NOMO-1 treated with DMSO at 0.1 percent for 48 hours (cell line): ENCODE data around the gene CUL5.

ENCODE experiments used
- DNase-seq: peaks from one replicate; lab custom pipeline; 2025; ENCODE audit not compliant: unreplicated experiment; lab: John Stamatoyannopoulos, UW

CUL5 gene

DNA sequence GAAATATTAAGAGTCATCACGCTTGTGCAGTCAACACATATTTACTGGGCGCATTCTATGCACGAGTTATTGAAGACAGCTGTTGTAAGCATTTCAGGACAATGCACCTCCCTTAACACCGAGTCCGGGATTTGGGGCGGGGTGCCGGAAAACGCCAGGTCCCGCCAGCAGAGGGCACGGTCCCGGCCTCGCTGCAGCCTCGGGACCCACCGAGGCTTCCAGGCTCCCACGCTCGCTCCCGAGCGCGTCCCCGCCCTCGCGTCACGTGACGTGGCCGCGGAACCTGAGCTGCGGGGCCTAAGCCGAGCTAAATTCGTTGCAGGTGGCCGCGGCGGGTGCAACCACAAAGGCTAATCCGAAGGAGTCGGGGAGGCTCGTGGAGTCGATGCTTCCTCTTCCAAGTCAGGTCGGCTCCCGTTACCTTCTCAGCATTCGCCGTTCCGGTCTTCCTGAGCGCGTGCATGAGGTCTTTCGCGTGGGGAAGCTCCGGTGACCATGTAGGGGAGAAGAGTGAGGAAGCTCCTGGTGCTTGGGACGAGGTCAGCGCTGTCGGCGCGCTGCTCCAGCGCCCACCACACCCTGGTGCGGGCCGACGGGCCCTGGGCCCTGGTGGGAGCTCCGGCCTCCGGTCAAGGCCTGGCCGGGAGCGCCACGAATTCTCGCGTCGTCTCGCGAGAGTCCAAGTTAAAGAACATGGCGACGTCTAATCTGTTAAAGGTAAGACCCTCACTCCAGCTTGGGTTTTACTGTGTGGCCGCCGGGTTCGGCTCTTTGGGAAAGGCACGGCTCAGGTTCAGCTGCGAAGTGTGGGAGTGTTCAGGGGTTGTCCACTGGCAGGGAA lies at the start of gene CUL5:
Gene CUL5 (plus strand): TSS at position 243 of the 841 bp plus-strand sequence. CDS start 451 bp downstream, at position 694.
- DNase-seq = peak; percentile 75

DNA sequence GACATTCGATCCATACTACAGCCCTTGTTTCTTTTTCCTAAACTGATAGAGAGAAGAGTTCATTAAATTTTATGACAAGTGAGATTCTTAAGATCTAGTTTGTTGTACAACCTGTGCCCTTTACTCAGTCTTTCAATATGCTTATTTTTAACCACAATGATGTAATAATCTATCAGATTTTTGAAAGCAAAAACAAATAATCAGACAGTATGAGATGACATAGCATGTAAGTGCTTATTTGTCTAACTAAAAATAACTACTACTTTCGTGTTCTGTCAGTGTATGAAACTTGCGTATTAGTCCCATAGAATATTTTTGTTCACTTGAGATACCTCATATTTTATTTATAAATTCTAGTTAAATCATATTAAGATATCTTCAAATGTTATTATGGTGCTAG lies 47.2 kb upstream of the CUL5 start:
- DNase-seq = no peak

DNA sequence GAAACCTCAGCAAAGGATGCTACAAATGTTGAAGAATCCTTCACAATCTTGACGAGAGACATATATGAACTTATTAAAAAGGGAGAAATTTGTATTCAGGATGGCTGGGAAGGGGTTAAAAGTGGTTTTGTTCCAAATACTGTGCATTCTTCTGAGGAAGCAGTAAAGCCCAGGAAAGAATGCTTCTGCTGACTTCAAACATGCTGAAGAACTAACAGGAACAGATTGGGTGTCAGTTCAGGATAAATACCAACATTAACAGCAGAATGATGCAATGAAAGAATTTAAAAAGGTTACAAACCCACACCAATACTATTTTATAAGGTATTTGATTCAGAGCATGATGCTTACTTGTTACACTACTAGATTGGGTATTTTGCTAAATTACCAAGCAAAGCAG lies 46.5 kb upstream of the CUL5 start:
- DNase-seq = no peak

DNA sequence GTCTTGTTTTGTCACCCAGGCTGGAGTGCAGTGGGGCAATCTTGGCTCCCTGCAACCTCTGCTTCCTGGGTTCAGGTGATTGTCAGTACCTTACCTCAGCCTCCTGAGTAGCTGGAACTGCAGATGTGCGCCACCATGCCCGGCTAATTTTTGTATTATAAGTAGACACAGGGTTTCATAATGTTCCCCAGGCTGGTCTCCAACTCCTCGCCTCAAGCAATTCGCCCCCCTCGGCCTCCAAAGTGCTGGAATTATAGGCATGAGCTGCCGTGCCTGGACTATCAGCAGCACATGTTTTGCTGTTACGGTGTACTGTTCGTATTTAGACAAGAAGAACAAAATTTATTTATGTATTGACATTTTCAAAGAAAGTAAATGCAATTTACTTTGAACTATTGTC lies 45.6 kb upstream of the CUL5 start:
- DNase-seq = no peak

DNA sequence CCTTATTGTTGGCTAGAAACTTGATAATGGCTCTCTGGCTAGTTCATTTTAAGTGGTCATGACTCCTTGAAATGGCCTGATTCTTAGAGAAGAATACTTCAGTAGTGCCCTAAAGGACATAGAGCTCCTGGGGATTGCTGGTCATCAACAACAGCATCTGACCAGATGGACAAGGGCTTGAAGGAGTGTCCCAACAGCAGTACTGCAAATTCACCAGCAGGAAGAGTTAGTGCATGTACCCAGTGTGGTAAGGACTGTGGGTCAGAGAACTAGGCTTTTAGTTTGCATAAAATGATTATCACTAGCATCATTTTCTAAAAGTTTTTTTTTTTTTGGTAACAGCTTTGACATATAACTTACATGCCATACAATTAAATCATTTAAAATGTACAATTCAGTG lies 39.5 kb upstream of the CUL5 start:
- DNase-seq = no peak

DNA sequence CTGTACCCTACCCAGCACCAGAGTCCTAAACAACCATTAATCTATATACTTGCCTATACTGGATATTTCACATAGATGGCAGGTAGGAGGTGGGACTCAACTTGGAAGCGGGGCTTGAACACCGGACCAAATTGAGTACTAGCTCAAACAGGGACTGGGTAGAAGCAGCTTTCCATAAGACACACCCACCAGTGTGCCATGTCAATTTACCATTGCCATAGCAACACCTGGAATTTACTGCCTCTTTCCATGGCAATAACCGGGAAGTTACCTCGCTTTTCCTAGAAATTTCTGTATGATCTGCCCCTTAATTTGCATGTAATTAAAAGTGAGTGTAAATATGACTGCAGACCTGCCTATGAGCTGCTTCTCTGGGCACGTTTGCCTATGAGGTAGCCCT lies 38.6 kb upstream of the CUL5 start:
- DNase-seq = no peak

DNA sequence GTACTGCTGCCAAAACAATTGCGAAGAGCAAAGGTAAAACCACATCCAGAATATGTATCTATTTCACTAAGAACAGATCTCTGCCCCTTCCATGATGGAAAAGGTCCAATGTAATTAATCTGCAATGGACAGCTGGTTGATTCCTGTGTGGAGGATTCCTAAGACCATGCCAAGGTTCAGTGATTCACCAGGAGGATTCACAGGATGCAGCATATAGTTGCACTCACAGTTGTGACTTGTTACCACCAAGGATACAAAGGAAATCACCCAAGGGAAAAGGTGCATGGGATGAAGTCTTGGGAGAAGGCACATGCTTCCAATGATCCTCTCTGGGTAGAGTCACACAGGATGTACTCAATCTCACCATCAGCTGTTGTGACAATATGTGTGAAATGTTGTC lies 35.1 kb upstream of the CUL5 start:
- DNase-seq = no peak

DNA sequence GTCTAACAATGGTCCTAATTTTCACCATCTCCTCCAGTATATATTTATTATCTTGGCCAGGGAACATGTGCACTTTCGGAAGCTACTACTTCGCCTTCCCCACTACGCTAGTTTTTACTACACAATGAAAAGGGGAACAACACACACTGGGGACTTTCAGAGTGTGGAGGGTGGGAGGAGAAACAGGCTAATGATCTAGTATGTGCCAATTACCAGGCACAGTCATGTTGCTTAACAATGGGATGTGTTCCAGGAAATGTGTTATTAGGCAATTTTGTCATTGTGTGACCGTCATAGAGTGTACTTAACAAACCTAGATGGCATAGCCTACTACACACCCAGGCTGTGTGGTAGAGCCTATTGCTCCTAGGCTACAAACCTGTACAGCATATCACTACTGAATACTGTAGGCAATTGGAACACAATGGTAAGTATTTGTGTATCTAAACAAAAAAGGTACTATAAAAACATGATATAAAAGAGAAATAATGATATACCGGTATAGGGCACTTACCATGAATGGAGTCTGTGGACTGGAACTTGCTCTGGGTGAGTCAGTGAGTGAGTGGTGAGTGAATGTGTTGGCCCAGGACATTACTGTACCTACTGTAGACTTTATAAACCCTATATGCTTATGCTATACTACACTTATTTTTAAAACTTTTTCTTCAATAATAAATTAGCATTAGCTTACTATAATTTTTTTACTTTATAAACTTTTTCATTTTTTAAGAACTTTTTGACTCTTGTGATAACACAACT lies 20.1 kb upstream of the CUL5 start:
- peak; percentile 90 for DNase-seq

DNA sequence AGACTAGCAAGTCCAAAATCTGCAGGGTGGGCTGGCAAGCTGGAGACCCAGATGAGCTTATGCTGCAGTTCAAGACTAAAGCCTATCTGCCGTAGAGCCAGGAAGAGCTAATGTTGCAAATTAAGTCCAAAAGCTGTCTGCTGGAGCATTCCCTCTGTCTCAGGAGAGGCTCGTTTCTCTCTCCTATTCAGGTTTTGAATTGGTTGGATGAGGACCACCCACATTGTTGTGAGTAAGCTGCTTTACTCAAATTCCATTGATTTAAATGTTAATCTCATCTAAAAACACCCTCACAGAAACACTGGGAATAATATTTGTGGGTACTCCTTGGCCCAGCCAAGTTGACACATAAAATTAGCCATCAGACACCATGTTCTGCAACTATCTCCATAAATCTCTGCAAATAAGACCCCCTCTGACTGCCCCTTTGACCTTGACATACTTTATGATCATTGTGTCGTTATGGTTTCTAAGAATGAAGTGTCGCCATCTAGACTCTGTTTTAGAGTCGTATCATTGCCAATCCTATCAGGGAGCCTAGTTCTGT lies 16.8 kb upstream of the CUL5 start:
- no peak for DNase-seq

DNA sequence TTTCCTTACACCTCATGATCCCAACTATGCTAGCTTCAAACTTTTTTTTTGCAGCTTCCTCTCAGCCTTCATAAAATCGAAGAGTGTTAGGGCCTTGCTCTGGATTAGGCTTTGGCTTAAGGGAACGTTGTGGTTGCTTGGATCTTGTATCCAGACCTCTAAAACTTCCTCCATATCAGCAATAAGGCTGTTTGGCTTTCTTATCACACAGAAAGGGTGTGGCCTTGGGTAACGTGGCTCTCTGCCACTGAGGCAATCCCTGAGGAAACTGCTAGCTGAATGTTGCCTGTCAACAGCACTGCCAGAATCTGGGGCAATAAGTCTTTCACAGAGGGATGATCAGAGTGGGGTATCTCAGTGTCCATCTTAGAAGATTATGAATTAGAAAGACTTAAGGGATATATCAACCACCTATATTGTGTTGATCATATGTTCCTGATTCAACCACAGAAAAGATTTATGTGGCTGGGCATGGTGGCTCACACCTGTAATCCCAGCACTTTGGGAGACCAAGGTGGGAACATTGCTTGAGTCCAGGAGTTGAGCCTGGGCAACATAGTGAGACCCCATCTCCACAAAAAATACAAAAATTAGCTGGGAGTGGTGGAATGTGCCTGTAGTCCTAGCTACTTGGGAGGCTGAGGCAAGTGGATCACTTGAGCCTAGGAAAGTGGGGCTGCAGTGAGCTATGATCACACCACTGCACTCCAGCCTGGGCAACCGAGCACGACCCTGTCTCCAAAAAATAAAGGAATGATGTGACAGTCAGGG lies 12.5 kb upstream of the CUL5 start:
- no peak for DNase-seq

DNA sequence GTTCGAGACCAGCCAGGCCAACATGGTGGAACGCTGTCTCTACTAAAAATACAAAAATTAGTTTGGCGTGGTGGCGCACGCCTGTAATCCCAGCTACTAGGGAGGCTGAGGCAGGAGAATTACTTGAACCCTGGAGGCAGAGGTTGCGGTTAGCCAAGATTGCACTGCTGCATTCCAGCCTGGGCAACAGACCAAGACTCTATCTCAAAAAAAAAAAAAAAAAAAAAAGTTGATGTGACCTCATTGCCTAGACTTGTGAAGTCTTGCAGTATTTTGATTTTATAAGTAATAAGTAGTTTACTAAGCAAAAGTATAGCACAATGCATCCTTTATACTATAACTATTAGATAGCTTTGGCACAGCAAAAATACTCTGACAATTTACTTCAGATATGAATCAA lies 9.9 kb upstream of the CUL5 start:
- DNase-seq = no peak

DNA sequence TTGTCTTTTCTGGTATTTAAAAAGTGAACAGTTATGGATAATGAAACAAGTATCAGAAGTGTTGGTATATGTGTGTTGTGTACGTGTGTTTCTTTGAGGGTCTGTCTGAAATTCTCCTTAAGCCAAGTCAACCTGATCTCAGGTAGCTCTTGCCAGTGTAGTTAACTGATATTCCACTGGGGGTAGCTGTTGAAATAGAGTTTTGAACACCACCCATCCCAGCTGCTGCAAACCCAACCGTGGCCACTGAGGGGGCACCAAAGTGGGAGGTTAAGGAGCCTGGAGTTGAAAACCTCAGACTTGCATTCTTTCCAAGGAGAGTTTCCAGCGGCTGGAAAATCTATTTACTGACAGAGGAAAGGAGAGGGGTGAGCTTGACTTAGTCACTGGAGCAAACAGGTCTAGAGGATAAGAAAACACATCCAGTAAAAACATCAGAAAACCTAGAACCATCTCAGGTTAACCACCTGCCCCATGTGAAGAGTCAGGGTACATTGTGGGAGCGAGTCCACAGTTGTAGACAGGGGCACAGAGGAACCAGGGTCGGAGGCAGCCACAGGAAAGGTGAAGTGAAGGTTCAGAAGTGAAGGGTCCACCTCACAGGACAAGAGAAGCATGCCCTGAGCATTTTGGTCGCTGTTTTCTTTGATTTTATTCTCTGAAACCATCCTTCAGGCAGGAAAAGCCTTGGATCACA lies 8.8 kb upstream of the CUL5 start:
- DNase-seq = peak; percentile 45

DNA sequence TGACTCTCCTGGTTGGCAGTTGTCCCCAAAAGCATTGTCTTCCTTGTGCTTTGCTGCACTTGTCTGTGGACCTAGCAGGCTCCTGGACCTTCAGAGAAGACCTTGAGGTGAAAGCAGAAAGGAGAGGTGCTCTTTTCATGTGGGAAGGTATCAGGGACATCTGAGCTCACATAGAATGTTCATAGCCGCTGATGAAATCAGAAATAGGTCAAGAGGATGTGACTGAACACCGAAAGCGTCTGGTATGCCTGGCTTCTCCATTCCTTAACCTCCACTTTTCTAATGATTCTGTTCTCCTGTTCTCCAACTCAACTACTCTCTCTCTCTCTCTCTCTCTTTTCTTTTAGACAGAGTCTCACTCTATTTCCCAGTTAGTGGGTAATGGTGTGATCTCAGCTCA lies 6.2 kb upstream of the CUL5 start:
- DNase-seq = no peak

DNA sequence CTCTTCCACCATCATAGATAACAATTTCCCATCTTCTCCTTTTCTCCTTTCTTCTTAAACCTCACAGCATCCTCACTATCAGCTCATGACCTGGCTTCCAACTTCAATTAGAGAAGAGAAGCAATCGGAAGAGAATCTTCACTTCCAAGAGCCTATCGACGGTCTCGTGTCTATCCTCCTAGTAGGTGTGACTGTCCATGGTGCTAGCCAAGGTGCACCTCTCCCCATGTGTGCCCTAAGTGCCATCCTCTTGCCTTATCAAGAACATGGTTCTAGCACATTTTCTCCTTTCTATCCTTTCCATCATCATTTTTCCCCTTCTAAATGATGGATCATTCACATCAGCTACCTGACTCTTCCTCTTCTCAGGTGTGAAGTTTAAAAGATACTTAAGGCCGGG lies 5.1 kb upstream of the CUL5 start:
- DNase-seq = no peak

DNA sequence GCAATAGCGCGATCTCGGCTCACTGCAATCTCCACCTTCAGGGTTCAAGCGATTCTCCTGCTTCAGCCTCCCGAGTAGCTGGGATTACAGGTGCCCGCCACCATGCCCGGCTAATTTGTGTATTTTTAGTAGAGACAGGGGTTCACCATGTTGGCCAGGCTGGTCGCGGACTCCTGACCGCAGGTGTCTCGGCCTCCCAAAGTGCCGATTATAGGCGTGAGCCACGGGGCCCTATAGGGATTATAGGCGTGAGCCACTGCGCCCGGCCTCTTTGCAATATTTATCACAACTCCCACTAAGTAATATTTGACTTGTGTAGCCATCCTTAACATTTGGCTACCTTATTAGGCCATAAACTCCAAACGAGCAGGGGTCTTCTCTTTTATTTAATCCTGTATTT lies 879 bp upstream of the CUL5 start:
- no peak for DNase-seq

DNA sequence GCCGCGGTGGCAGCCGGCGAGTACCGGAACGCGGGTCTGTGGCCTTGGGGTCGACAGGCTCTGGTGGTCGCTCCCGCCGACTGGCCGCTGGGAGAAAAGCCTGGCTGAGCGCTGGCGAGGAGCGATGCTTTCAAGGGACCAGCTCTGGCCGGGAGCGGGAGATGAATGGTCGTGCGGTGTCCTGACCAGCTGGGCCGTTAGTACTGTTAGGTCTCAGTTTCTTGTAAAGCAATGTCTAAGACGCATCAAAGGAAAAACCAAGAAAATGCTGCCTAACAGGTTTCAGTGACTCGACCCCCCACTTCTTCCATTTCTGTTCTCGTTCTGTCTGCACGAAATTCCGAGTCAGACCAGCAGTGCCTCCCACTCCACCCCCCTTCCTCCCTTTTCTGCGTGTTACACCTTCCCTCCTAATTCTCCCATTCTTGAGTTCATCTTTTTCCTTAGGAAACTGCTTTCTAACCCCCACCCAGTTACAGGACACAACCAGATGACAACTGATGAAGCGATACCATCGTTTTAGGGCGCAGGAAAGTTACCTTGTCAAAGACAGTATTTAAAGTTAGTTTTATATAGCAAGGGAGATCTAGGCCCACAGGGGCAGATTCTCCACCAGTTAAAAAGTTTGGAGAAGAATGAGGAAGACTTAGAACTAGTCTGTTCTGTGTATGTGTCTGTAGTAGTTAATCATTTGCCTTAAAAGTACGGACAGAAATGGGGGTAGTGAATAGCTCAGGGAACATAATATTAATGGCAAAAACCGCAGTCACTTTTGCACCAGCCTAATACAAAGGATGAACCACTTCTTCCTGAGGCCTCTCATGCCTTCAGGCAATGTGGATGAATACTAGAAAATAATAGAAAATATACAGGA lies 1.0 kb downstream of the CUL5 start:
- peak; percentile 9 for DNase-seq

DNA sequence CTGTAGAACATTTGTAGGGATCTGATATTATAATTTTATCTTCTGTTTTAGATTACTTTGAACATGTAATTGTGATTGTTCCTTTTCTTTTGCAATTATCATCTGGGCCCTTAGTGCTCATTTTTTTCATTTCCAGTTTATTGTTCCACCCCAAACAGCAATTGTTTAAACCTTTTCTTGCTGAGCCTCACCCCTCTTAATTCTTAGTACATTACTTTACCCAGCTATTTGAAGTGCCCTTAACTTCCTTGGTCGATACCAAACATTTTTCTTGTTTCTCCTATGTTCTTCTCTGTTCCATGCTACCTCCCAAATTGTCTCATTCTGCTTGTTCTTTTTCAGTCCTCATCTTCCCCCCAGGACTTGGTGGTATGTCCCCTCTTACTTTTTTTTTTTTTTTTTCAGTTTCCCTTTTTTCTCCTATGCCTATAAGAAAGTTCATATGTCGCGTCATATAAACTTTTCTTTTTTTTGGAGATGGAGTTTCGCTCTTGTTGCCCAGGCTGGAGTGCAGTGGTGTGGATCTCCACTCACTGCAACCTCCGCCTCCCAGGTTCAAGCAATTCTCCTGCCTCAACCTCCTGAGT lies 3.5 kb downstream of the CUL5 start:
- DNase-seq = no peak

DNA sequence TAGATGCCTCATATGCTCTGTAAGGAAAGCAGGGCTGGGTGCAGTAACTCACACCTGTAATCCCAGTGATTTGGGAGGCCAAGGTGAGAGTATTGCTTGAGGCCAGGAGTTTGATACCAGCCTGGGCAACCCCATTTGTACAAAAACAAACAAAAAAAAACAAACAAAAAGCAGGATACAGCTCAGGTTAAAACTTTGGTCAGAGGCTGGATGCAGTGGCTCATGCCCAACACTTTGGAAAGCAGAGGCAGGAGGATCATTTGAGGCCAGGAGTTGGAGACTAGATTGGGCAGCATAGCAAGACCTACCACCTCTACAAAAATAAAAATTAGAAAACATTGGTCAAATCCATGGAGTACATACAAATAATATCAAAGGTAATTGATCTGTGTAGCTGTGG lies 7.9 kb downstream of the CUL5 start:
- DNase-seq = no peak

DNA sequence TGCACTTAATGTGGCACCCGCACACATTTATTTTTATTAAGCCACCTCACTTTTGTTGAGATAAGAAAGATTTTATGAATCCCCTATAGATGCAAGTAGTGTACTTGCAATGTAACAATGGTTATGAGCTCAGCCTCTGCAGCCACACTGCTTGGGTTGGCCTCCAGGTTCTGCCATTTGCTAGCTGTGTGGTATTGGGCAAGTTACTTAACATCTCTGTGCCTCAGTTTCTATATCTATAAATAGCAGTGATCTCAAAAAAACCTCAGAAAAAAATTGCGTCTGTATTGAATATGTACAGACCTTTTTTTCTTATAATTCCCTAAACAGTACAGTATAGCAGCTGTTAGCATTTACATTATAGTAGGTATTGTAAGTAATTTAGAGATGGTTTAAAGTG lies 10.0 kb downstream of the CUL5 start:
- DNase-seq = no peak
